ENCODE data around the gene CD200R1.

DNA sequence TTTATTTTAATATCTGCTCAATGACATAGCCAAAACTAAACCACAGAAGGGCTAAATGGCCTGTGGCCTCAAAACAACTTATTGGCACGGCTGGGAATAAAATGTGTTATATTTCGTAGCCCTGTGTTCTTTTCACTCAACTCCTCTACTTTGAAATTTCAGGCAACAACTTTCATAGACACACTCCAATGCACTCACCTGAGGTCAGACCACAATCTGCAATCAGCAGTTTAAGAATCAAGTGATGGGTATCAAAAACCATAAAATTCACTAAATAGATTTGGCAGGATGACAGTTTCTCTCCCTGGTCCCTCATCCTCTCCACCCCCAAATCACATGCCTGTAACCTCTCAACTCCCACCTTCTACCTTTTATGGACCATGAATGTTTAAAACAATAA, 2.0 kb upstream of the CD200R1 start:
- TF ChIP-seq POLR2A (IDR thresholded peaks at IDR 0.05) (no peak), EP300 (IDR thresholded peaks at IDR 0.05) (no peak)
- TF ChIP-seq, protein P1, sequence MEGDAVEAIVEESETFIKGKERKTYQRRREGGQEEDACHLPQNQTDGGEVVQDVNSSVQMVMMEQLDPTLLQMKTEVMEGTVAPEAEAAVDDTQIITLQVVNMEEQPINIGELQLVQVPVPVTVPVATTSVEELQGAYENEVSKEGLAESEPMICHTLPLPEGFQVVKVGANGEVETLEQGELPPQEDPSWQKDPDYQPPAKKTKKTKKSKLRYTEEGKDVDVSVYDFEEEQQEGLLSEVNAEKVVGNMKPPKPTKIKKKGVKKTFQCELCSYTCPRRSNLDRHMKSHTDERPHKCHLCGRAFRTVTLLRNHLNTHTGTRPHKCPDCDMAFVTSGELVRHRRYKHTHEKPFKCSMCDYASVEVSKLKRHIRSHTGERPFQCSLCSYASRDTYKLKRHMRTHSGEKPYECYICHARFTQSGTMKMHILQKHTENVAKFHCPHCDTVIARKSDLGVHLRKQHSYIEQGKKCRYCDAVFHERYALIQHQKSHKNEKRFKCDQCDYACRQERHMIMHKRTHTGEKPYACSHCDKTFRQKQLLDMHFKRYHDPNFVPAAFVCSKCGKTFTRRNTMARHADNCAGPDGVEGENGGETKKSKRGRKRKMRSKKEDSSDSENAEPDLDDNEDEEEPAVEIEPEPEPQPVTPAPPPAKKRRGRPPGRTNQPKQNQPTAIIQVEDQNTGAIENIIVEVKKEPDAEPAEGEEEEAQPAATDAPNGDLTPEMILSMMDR (IDR thresholded peaks at IDR 0.05): no peak
